ENCODE measurements around the gene FGF21.

Gene FGF21, protein sequence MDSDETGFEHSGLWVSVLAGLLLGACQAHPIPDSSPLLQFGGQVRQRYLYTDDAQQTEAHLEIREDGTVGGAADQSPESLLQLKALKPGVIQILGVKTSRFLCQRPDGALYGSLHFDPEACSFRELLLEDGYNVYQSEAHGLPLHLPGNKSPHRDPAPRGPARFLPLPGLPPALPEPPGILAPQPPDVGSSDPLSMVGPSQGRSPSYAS

DNA sequence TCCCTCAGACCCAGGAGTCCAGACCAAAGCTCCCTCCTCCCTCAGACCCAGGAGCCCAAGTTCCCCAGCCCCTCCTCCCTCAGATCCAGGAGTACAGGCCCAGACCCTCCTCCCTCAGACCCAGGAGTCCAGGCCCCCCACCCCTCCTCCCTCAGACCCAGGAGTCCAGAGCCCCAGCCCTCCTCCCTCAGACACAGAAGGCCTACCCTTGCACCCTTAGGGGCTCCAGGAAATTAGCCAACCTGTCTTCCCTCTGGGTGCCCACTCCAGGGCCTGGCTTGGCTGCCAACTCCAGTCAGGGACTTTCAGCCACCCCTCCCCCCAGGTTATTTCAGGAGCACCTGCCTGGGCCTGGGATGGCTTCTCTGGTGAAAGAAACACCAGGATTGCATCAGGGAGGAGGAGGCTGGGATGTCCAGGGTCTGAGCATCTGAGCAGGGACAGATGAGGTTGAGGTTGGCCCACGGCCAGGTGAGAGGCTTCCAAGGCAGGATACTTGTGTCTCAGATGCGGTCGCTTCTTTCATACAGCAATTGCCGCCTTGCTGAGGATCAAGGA lies at the start of gene FGF21:
Gene FGF21, plus strand, starts transcription at position 441 of the 558 bp plus-strand sequence. CDS start 713 bp downstream, outside the sequence.
- Histone ChIP-seq H3K36me3 (ENCODE audit: low read depth) (peaks cover 11% of the 10 kb centered on the region), H3K4me1 (ENCODE audit: insufficient read depth, poor library complexity, severe bottlenecking) (peaks cover 7% of the 10 kb centered on the region), H3K27ac (ENCODE audit: poor library complexity, severe bottlenecking) (no peak within 1 kb of the TSS), H3K9me3 (ENCODE audit: severe bottlenecking) (no peaks in the 10 kb centered on the region), H3K4me3 (ENCODE audit: severe bottlenecking) (no peak within 1 kb of the TSS), H3K27me3 (ENCODE audit: insufficient read depth, poor library complexity, severe bottlenecking) (no peaks in the 10 kb centered on the region)
- DNase-seq (ENCODE audit: low spot score) (no peak), ATAC-seq (ENCODE audit: low read depth) (no peak)
- TF ChIP-seq, protein P1, sequence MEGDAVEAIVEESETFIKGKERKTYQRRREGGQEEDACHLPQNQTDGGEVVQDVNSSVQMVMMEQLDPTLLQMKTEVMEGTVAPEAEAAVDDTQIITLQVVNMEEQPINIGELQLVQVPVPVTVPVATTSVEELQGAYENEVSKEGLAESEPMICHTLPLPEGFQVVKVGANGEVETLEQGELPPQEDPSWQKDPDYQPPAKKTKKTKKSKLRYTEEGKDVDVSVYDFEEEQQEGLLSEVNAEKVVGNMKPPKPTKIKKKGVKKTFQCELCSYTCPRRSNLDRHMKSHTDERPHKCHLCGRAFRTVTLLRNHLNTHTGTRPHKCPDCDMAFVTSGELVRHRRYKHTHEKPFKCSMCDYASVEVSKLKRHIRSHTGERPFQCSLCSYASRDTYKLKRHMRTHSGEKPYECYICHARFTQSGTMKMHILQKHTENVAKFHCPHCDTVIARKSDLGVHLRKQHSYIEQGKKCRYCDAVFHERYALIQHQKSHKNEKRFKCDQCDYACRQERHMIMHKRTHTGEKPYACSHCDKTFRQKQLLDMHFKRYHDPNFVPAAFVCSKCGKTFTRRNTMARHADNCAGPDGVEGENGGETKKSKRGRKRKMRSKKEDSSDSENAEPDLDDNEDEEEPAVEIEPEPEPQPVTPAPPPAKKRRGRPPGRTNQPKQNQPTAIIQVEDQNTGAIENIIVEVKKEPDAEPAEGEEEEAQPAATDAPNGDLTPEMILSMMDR (IDR thresholded peaks at IDR 0.05; ENCODE audit: poor library complexity, severe bottlenecking): no peak

DNA sequence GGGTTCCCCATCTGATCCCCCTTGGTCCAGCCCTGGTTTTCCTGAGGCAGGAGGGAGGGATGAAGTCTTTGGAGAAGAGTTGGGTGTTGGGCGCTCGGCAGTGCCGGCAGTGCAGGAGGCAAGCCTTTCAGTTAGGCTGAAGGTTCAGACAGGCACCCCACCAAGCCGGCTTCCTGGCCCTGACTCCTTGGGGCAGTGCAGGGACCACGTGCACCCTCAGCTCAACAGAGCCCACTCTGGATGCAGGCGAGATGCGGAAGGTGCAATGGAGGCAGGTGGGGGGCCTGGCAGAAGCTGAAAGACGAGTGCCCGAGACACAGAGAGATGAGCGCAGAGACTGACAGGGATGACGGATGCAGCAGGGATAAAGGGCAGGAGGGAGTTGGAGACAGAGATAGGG lies 46.9 kb upstream of the FGF21 start:
- TF ChIP-seq, protein P1 (IDR thresholded peaks at IDR 0.05; ENCODE audit: poor library complexity, severe bottlenecking): no peak
- no peaks in the 10 kb centered on the region for H3K27me3 ChIP-seq (ENCODE audit: insufficient read depth, poor library complexity, severe bottlenecking)
- no peaks in the 10 kb centered on the region for H3K36me3 ChIP-seq (ENCODE audit: low read depth)
- no peaks in the 10 kb centered on the region for H3K9me3 ChIP-seq (ENCODE audit: severe bottlenecking)
- no peak overlapping the region for H3K27ac ChIP-seq (ENCODE audit: poor library complexity, severe bottlenecking)
- H3K4me1 ChIP-seq (ENCODE audit: insufficient read depth, poor library complexity, severe bottlenecking): peaks cover 5% of the 10 kb centered on the region
- no peak overlapping the region for H3K4me3 ChIP-seq (ENCODE audit: severe bottlenecking)
- DNase-seq (ENCODE audit: low spot score) (no peak), ATAC-seq (ENCODE audit: low read depth) (no peak)

DNA sequence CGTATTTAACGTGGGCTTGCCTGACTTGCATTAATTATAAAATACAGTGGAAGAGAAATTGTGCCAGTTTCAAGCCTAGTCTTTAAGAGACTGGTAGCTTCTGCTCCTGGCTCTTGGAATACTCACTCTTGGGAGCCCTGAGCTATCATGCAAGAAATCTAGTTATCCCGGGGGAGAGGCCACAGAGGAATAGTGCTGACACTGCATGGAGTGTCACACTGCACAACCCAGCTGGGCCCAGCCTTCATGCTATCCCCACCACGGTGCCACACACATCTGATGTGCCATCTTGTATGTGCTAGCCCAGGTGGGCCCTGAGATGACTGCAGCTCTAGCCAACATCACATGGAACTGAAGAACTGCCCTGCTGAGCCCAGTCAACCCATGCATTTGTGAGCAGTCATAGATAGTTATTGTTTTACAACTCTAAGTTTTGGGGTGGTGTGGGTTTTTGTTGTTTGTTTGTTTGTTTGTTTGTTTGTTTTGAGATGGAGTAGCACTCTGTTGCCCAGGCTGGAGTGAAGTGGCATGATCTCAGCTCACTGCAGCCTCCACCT lies 44.1 kb upstream of the FGF21 start:
- no peak for ATAC-seq (ENCODE audit: low read depth)
- TF ChIP-seq, protein P1 (IDR thresholded peaks at IDR 0.05; ENCODE audit: poor library complexity, severe bottlenecking): no peak
- no peak for DNase-seq (ENCODE audit: low spot score)
- Histone ChIP-seq H3K27ac (ENCODE audit: poor library complexity, severe bottlenecking) (no peak overlapping the region), H3K9me3 (ENCODE audit: severe bottlenecking) (no peaks in the 10 kb centered on the region), H3K4me3 (ENCODE audit: severe bottlenecking) (no peak overlapping the region), H3K36me3 (ENCODE audit: low read depth) (no peaks in the 10 kb centered on the region), H3K4me1 (ENCODE audit: insufficient read depth, poor library complexity, severe bottlenecking) (peaks cover 5% of the 10 kb centered on the region), H3K27me3 (ENCODE audit: insufficient read depth, poor library complexity, severe bottlenecking) (no peaks in the 10 kb centered on the region)

DNA sequence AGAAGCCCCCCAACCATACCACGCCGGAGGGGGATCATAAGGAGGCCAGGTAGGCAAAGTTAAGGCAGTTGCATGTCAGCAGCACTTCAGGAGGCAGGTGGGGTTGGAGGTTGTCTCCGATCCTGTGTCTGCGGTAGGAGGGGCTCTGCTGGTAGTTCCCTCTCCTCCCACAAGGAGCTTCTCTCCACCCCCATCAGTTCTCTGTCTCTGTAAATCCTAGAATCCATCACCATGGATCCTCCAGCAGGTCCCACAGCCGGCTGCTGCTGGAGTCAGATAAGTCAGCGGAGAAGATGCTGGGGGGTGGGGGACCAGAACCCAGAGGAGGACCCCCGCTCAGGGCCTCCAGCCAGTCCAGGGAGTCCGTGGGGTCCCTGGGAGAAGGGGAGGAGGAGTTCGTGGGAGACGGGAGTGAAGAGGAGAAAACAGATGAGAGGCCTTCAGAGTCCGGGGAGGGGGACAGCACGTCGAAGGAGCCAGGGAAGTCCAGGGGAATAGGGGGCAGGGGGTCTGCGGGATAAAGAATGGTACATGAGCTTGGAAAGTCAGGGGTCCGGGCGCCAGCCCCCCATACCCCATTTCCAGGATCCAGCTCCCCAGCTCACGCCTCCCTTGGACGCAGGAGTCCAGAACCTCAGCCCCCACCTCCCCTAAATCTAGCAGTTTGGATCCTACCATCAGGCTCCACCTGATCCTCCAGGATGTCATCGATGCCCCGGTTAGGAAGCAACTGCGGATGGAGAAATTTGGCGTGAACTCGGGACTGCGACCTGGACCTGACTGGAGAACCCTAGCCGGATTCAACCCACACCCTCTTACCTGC lies 42.1 kb upstream of the FGF21 start:
- ATAC-seq (ENCODE audit: low read depth): no peak
- DNase-seq (ENCODE audit: low spot score): no peak
- Histone ChIP-seq H3K4me1 (ENCODE audit: insufficient read depth, poor library complexity, severe bottlenecking) (peaks cover 5% of the 10 kb centered on the region), H3K27me3 (ENCODE audit: insufficient read depth, poor library complexity, severe bottlenecking) (no peaks in the 10 kb centered on the region), H3K36me3 (ENCODE audit: low read depth) (no peaks in the 10 kb centered on the region), H3K4me3 (ENCODE audit: severe bottlenecking) (peak overlapping the region; percentile 56), H3K9me3 (ENCODE audit: severe bottlenecking) (no peaks in the 10 kb centered on the region), H3K27ac (ENCODE audit: poor library complexity, severe bottlenecking) (peak overlapping the region; percentile 22)
- TF ChIP-seq, protein P1 (IDR thresholded peaks at IDR 0.05; ENCODE audit: poor library complexity, severe bottlenecking): no peak

Measured in RWPE2 (cell line).